DMS 273 (cell line): ENCODE results near the gene SNX27.
"Not testable (repeated sequence)": the region's sequence is repeated elsewhere in the genome, so short reads cannot be mapped to it uniquely, and the experiment has no call there.

Experiments
- DNase-seq: peaks from one replicate; lab custom pipeline; 2025; ENCODE audit not compliant: unreplicated experiment; lab: John Stamatoyannopoulos, UW

SNX27 gene

GRCh38 chr1:151718666-151719065 lies 106.8 kb downstream of the SNX27 start:
- no peak for DNase-seq

- peak; percentile 40 for DNase-seq
Measured at GRCh38 chr1:151720125-151720524, 108.3 kb downstream of the SNX27 start.

DNA sequence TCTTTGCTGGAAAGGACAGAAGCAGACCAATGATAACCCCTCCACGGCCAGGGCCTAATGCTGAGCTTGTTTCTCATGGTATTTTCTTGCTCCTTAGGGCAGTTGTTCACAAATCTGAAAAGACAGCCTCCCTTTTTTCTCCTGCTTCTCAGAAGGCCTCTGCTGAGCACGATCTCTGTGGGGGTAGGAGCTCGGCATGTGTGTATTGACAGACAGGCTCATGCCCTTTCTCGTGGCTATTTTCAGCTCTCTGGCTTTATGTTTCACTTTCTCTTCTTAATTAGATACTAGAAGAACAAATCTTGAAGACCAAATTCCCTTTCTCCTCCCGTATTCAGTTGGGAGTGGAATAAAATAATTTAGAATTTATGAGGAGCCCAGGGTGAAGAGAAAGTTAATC lies 108.7 kb downstream of the SNX27 start:
- DNase-seq: peak; percentile 40

GRCh38 chr1:151720974-151721787 lies 109.3 kb downstream of the SNX27 start, which contains the start of gene RIIAD1:
RIIAD1 (plus strand) TSS chr1:151721522; CDS start chr1:151721537, 15 bp downstream.
- peak; percentile 66 for DNase-seq

DNA sequence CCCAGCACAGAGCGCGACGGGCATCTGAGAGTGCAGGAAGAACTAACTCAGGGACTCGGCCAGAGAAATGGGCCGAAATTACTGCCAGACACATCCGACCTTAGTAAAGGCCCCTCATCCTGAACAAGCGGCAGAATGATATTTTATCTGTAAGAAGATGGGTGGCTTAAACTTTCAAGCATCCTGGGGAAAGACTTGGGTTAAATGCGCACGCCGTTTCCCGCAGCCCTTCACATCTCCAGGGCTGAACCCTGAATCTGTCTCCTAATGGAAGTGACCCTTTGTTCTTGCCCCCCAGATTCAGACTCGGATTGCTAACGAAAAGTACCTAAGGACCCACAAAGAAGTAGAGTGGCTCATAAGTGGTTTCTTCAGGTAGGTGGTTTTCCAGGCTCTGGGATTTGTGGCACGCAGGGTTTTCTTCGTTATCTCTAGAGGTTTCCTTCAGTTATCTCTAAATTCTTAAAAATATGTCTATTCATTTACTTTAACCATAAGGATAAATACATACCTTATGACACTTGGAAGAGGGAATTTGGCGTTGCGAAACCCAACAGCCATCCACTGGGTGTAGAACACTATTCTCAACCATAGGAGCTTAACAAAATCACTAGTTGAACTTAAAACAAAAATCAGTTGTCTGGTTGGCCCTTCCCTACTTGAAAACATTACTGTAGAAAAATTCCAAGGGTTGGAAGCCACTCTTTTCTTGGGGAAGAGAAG lies 110.1 kb downstream of the SNX27 start:
- DNase-seq: no peak

- DNase-seq: no peak
Measured at GRCh38 chr1:151723726-151724370, 112.0 kb downstream of the SNX27 start.

- DNase-seq: peak; percentile 61
Measured at GRCh38 chr1:151728151-151729054, 116.6 kb downstream of the SNX27 start.

- no peak for DNase-seq
Measured at GRCh38 chr1:151729157-151729965, 117.5 kb downstream of the SNX27 start.

GRCh38 chr1:151729966-151730291 lies 118.1 kb downstream of the SNX27 start:
- DNase-seq: no peak

GRCh38 chr1:151733126-151733525 lies 121.3 kb downstream of the SNX27 start:
- DNase-seq: no peak

DNA sequence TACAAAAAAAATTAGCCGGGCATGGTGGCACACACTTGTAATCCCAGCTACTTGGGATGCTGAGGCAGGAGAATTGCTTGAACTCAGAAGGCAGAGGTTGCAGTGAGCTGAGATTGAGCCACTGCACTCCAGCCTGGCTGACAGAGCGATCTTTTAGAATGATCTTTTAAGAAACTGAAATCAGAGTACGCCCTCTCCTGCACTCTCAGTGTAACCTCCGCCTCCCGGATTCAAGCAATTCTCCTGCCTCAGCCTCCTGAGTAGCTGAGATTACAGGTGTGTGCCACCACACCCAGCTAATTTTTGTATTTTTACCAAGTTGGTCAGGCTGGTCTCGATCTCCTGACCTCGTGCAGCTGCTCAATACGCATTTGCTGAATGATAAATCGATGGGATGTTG lies 122.1 kb downstream of the SNX27 start:
- DNase-seq: not testable (repeated sequence)

DNA sequence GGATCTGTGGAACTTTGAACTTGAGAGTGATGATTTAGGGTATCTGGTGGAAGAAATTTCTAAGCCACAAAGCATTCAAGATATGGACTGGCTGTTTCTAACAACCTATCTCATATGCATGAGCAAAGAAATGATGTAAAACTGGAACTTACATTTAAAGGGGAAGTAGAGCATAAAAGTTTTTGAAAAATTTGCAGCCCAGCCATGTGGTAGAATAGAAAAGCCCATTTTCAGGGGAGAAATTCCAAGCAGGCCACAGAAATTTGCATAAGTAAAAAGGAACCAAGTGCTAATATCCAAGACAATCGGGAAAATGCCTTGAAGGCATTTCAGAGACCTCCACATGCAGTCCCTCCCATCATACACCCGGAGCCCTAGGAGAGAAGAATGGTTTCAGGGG lies 125.2 kb downstream of the SNX27 start:
- DNase-seq: no peak

GRCh38 chr1:151737479-151737878 lies 125.6 kb downstream of the SNX27 start:
- peak; percentile 29 for DNase-seq

GRCh38 chr1:151739590-151740355 lies 127.9 kb downstream of the SNX27 start:
- no peak for DNase-seq

- no peak for DNase-seq
Measured at GRCh38 chr1:151741516-151741915, 129.7 kb downstream of the SNX27 start.
